SJCRH30 (cell line): ENCODE results near the gene ESYT2. TPM values are rescaled to one million over a fixed set of nuclear protein-coding genes. Genes with fewer than 3 reads are reported as not detected.
"Not testable (repeated sequence)": the region's sequence is repeated elsewhere in the genome, so short reads cannot be mapped to it uniquely, and the experiment has no call there.

ENCODE experiments used
- DNase-seq, 2 experiments: peaks; one replicate each; pipeline ENCODE4 v3.0.0-alpha.2; 2015 to 2020
- H3K27ac ChIP-seq: fragments of 250-450 bp; sonication (Bioruptor Pico); 2 replicates; pipeline ENCODE4 v1.5.1; 2020; ENCODE audit warnings: mild to moderate bottlenecking, moderate library complexity
- H3K27me3 ChIP-seq: fragments of 250-450 bp; sonication (Bioruptor Pico); 2 replicates; pipeline ENCODE4 v1.5.1; 2020; ENCODE audit warnings: mild to moderate bottlenecking, moderate library complexity
- H3K36me3 ChIP-seq: fragments of 250-450 bp; sonication (Bioruptor Pico); 2 replicates; pipeline ENCODE4 v1.5.1; 2020; ENCODE audit warnings: mild to moderate bottlenecking, moderate library complexity
- H3K4me1 ChIP-seq: fragments of 250-450 bp; sonication (Bioruptor Pico); 2 replicates; pipeline ENCODE4 v1.5.1; 2020; ENCODE audit warnings: mild to moderate bottlenecking, moderate library complexity
- H3K4me3 ChIP-seq: fragments of 250-450 bp; sonication (Bioruptor Pico); 2 replicates; pipeline ENCODE4 v1.5.1; 2020; ENCODE audit warnings: mild to moderate bottlenecking, moderate library complexity
- H3K9me3 ChIP-seq: fragments of 250-450 bp; sonication (Bioruptor Pico); replicated peaks from 2 replicates; pipeline ENCODE4 v1.5.1; 2020; ENCODE audit warnings: mild to moderate bottlenecking, moderate library complexity
- total RNA-seq: library from RNA; depleted of rRNA; stranded (reverse); fragments of >200 nt; shearing (Covaris generic); gene quantifications from 2 replicates; pipeline ENCODE4 v1.2.3, GENCODE V29; 2014; rRNA removed

ESYT2 gene
- total RNA-seq = 52.6 and 55.2 TPM in 2 replicates

GRCh38 chr7:158829342-158830210 lies at the start of gene ESYT2:
Gene ESYT2 (minus strand): TSS chr7:158829509. CDS start chr7:158829418, 91 bp downstream.
- Histone ChIP-seq H3K27ac (peak within 1 kb of the TSS; percentile 75), H3K9me3 (no peaks in the 10 kb centered on the region), H3K4me3 (peak within 1 kb of the TSS; percentile 79), H3K27me3 (no peaks in the 10 kb centered on the region), H3K36me3 (no peaks in the 10 kb centered on the region), H3K4me1 (peaks cover 11% of the 10 kb centered on the region)
- peak; percentile 98 for DNase-seq

GRCh38 chr7:158878151-158879079 lies 49.1 kb upstream of the ESYT2 start:
- not testable (repeated sequence) for H3K27ac ChIP-seq, DNase-seq, H3K9me3 ChIP-seq

GRCh38 chr7:158876984-158877383 lies 47.7 kb upstream of the ESYT2 start:
- H3K4me1 ChIP-seq = no peaks in the 10 kb centered on the region
- no peaks in the 10 kb centered on the region for H3K9me3 ChIP-seq
- no peaks in the 10 kb centered on the region for H3K27me3 ChIP-seq
- H3K4me3 ChIP-seq = no peak overlapping the region
- no peak for DNase-seq
- H3K36me3 ChIP-seq = 0 out of 2 replicates have a peak, but pooled peaks cover 3% of the 10 kb centered on the region
- H3K27ac ChIP-seq = no peak overlapping the region

More at GRCh38 chr7:158878151-158879079, 49.1 kb upstream of the ESYT2 start:
- not testable (repeated sequence) for H3K4me3 ChIP-seq, H3K4me1 ChIP-seq, H3K27me3 ChIP-seq, H3K36me3 ChIP-seq

GRCh38 chr7:158869876-158870275 lies 40.6 kb upstream of the ESYT2 start:
- Histone ChIP-seq H3K27ac (no peak overlapping the region), H3K27me3 (no peaks in the 10 kb centered on the region), H3K36me3 (no peaks in the 10 kb centered on the region), H3K4me1 (no peaks in the 10 kb centered on the region), H3K4me3 (no peak overlapping the region), H3K9me3 (no peaks in the 10 kb centered on the region)
- DNase-seq = no peak

- Histone ChIP-seq H3K27me3 (no peaks in the 10 kb centered on the region), H3K9me3 (no peaks in the 10 kb centered on the region), H3K27ac (no peak overlapping the region), H3K4me1 (no peaks in the 10 kb centered on the region), H3K36me3 (no peaks in the 10 kb centered on the region), H3K4me3 (no peak overlapping the region)
- peak in 1 of 2 experiments; percentile 19 for DNase-seq
These were observed 39.6 kb upstream of the ESYT2 start for GRCh38 chr7:158868764-158869410.

- no peak overlapping the region for H3K4me3 ChIP-seq
- no peak for DNase-seq
- no peaks in the 10 kb centered on the region for H3K9me3 ChIP-seq
- H3K36me3 ChIP-seq = no peaks in the 10 kb centered on the region
- no peaks in the 10 kb centered on the region for H3K4me1 ChIP-seq
- H3K27me3 ChIP-seq = no peaks in the 10 kb centered on the region
- no peak overlapping the region for H3K27ac ChIP-seq
These were observed 38.1 kb upstream of the ESYT2 start for GRCh38 chr7:158867214-158867984.

GRCh38 chr7:158865977-158866376 lies 36.7 kb upstream of the ESYT2 start:
- H3K4me3 ChIP-seq = no peak overlapping the region
- H3K27me3 ChIP-seq = no peaks in the 10 kb centered on the region
- no peaks in the 10 kb centered on the region for H3K4me1 ChIP-seq
- H3K27ac ChIP-seq = no peak overlapping the region
- DNase-seq = no peak
- H3K9me3 ChIP-seq = no peaks in the 10 kb centered on the region
- H3K36me3 ChIP-seq = no peaks in the 10 kb centered on the region

- no peak overlapping the region for H3K4me3 ChIP-seq
- H3K27ac ChIP-seq = no peak overlapping the region
- H3K9me3 ChIP-seq = no peaks in the 10 kb centered on the region
- no peaks in the 10 kb centered on the region for H3K36me3 ChIP-seq
- no peak for DNase-seq
- no peaks in the 10 kb centered on the region for H3K27me3 ChIP-seq
- no peaks in the 10 kb centered on the region for H3K4me1 ChIP-seq
These were observed 36.2 kb upstream of the ESYT2 start for GRCh38 chr7:158865462-158865922.

- Histone ChIP-seq H3K27ac (no peak overlapping the region), H3K9me3 (no peaks in the 10 kb centered on the region), H3K4me3 (no peak overlapping the region), H3K36me3 (no peaks in the 10 kb centered on the region), H3K4me1 (no peaks in the 10 kb centered on the region), H3K27me3 (no peaks in the 10 kb centered on the region)
- no peak for DNase-seq
These were observed 35.5 kb upstream of the ESYT2 start for GRCh38 chr7:158864833-158865232.

- no peak overlapping the region for H3K27ac ChIP-seq
- H3K4me3 ChIP-seq = peak overlapping the region; percentile 53
- no peaks in the 10 kb centered on the region for H3K27me3 ChIP-seq
- no peaks in the 10 kb centered on the region for H3K9me3 ChIP-seq
- no peak for DNase-seq
- H3K36me3 ChIP-seq = no peaks in the 10 kb centered on the region
- no peaks in the 10 kb centered on the region for H3K4me1 ChIP-seq
These were observed 35.2 kb upstream of the ESYT2 start for GRCh38 chr7:158864507-158864820.

- H3K27ac ChIP-seq = peak overlapping the region; percentile 11; the same call in 1 of the 2 replicates
- no peaks in the 10 kb centered on the region for H3K36me3 ChIP-seq
- H3K9me3 ChIP-seq = no peaks in the 10 kb centered on the region
- peak overlapping the region; percentile 53 for H3K4me3 ChIP-seq
- no peaks in the 10 kb centered on the region for H3K27me3 ChIP-seq
- no peaks in the 10 kb centered on the region for H3K4me1 ChIP-seq
- peak; percentile 43 to 47 for DNase-seq
These were observed 34.5 kb upstream of the ESYT2 start for GRCh38 chr7:158863611-158864506.

GRCh38 chr7:158862985-158863610 lies 33.8 kb upstream of the ESYT2 start:
- H3K4me1 ChIP-seq, H3K9me3 ChIP-seq, H3K36me3 ChIP-seq, H3K27me3 ChIP-seq, H3K27ac ChIP-seq: not testable (repeated sequence)
- H3K4me3 ChIP-seq = peak overlapping the region; percentile 32
- peak; percentile 26 to 48 for DNase-seq
